HG02938 (cell line): ENCODE measurements around the gene CFC1B.
"Not testable (repeated sequence)": the region's sequence is repeated elsewhere in the genome, so short reads cannot be mapped to it uniquely, and the experiment has no call there.

Experiments
- ATAC-seq: cut with Tn5 transposase; IDR thresholded peaks from one replicate; pipeline ENCODE4 v1.9.1; 2021; ENCODE audit warnings: mild to moderate bottlenecking, moderate library complexity; ENCODE audit not compliant: unreplicated experiment

CFC1B gene

DNA sequence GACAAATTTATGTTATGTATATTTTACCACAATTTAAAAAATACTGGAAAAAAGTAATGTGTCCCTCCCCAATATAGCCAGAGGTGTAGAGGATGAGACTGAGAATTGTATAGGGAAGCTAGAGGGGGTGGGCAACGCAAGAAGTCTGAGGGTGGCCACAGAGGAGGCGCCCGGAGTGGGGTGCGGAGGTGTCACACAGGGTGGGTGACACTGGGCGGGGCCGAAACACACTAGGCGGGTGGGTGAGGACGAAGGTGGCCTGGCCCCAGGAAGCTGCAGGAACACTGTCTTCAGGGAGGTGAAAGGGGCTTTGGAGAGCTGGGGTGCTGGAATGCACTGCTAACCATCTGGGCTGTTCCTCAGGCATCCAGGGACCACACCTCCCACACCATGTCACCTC is 35.4 kb downstream of the CFC1B start:
- ATAC-seq = not testable (repeated sequence)

- not testable (repeated sequence) for ATAC-seq
These were observed 45.1 kb downstream of the CFC1B start for GRCh38 chr2:130566165-130566564.

DNA sequence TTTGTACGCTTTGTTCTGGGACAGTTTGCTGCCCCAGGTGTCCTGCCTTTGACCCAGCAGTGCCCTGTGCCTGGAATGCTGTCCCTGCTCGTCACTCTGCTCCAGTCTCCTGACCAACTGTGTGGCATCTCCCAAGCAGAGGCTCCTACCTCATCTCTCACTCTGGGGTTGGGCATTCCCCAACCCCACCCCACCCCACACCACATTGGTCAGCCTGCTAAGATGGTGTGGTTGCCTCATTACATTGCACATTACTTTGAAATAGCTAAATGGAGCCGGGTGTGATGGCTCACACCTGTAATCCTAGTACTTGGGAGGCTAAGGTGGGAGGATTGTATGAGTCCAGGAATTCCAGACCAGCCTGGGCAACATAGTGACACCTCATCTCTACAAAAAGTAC is 50.9 kb downstream of the CFC1B start:
- not testable (repeated sequence) for ATAC-seq

- not testable (repeated sequence) for ATAC-seq
These were observed 53.2 kb downstream of the CFC1B start for GRCh38 chr2:130574230-130574629.

- ATAC-seq = not testable (repeated sequence)
These were observed 55.3 kb downstream of the CFC1B start for GRCh38 chr2:130576209-130576784.

GRCh38 chr2:130577559-130577958 is 56.5 kb downstream of the CFC1B start:
- not testable (repeated sequence) for ATAC-seq
